ENCODE measurements around the gene PJA2. TPM values are rescaled to one million over a fixed set of nuclear protein-coding genes. Genes with fewer than 3 reads are reported as not detected.

The PJA2 gene
- 100 to 1,000 TPM in 6 of 7 donors, 10 to 100 TPM in 1; 96.0 to 122 (median 110) TPM for total RNA-seq
- polyA plus RNA-seq: 100 to 1,000 TPM in 1 of 2 donors, 10 to 100 TPM in 1; 58.8 to 105 TPM
- long read RNA-seq, donor 1, full-length matches to known transcripts: 3 of 106 reads
- long read RNA-seq, donor 1, partial matches to known transcripts: 90 of 106 reads
- long read RNA-seq, donor 1, other reads (novel, unspliced or antisense): 13 of 106 reads
- long read RNA-seq, donor 2, full-length matches to known transcripts: 36 of 105 reads
- long read RNA-seq, donor 2, partial matches to known transcripts: 69 of 105 reads
- long read RNA-seq, donor 2, other reads (novel, unspliced or antisense): 0 of 105 reads
- long read RNA-seq, donor 3, full-length matches to known transcripts: 299 of 333 reads
- long read RNA-seq, donor 3, partial matches to known transcripts: 18 of 333 reads
- long read RNA-seq, donor 3, other reads (novel, unspliced or antisense): 16 of 333 reads

- peaks cover 2% of the 10 kb centered on the region for H3K4me1 ChIP-seq (ENCODE audit: insufficient read depth)
Measured at GRCh38 chr5:109409844-109410388, at the start of gene PJA2. Gene PJA2 (minus strand): TSS chr5:109409974. CDS start chr5:109383433, 26,541 bp downstream.

GRCh38 chr5:109455598-109456096 is 45.9 kb upstream of the PJA2 start:
- intact Hi-C loops (cut with DNase I): no loop called here
- DNase-seq: peak in 1 of 5 donors; percentile 18
- H3K27me3 ChIP-seq: no peaks in the 10 kb centered on the region
- WGBS, 3 donors: 37 to 52% (median 40%) methylated on average over 3 of the region's 3 CpGs
- TF ChIP-seq POLR2A (IDR thresholded peaks at IDR 0.05) (no peak), CTCF (IDR thresholded peaks at IDR 0.05) (no peak), EP300 (IDR thresholded peaks at IDR 0.05) (no peak)
- H3K9me3 ChIP-seq: no peaks in the 10 kb centered on the region
- no peak overlapping the region for H3K27ac ChIP-seq
- H3K4me1 ChIP-seq (ENCODE audit: insufficient read depth): no peaks in the 10 kb centered on the region
- H3K36me3 ChIP-seq: no peaks in the 10 kb centered on the region
- no peak overlapping the region for H3K4me3 ChIP-seq

More at GRCh38 chr5:109409844-109410388, at the start of gene PJA2:
- Histone ChIP-seq H3K9me3 (no peaks in the 10 kb centered on the region), H3K4me3 (peak within 1 kb of the TSS; percentile 94), H3K27me3 (no peaks in the 10 kb centered on the region), H3K27ac (peak within 1 kb of the TSS; percentile 92 to 99), H3K36me3 (no peaks in the 10 kb centered on the region)
- intact Hi-C loops (cut with DNase I): loop anchor here in 1 of 4 donors (5.0 to 10.0 kb wide), 2 partner anchors 75 to 282 kb away; no protein-coding TSS in a partner anchor
- TF ChIP-seq POLR2A (IDR thresholded peaks at IDR 0.05): peak; percentile 78
- TF ChIP-seq CTCF (IDR thresholded peaks at IDR 0.05): peak; percentile 30 to 64 (median 41)
- TF ChIP-seq EP300 (IDR thresholded peaks at IDR 0.05): no peak
- WGBS, 3 donors: 0 to 1% (median 0%) methylated on average over 40 to 44 of the region's 44 CpGs
- peak; percentile 98 to 99 (median 99) for DNase-seq

GRCh38 chr5:109454731-109455505 is 45.1 kb upstream of the PJA2 start:
- Histone ChIP-seq H3K36me3 (no peaks in the 10 kb centered on the region), H3K9me3 (no peaks in the 10 kb centered on the region), H3K27ac (no peak overlapping the region), H3K27me3 (no peaks in the 10 kb centered on the region), H3K4me3 (no peak overlapping the region), H3K4me1 (ENCODE audit: insufficient read depth) (no peaks in the 10 kb centered on the region)
- 55 to 63% (median 62%) methylated on average over 6 of the region's 6 CpGs for WGBS, 3 donors
- DNase-seq: no peak
- intact Hi-C loops (cut with DNase I): no loop called here
- no peak for TF ChIP-seq POLR2A (IDR thresholded peaks at IDR 0.05)
- no peak for TF ChIP-seq CTCF (IDR thresholded peaks at IDR 0.05)
- no peak for TF ChIP-seq EP300 (IDR thresholded peaks at IDR 0.05)

DNA sequence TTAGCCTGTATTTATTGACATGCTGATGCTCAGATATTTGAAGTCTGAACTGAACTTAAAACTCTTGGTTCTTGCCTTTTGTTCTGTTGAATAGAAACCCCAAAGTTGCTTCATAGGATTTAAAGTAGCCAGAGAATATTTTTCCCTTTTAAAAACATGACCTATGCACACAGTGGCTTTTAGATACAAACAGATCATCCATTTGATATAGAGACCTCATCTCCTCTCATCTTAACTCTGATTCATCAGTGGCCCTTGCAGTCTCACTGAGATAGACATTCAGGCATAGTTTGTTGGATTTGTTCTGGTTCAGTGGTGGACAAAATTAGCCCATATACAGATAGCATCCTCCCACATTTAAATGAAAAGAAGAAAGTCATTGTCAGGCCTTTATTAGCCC is 43.5 kb upstream of the PJA2 start:
- intact Hi-C loops (cut with DNase I): no loop called here
- H3K27me3 ChIP-seq: no peaks in the 10 kb centered on the region
- no peak overlapping the region for H3K27ac ChIP-seq
- H3K36me3 ChIP-seq: no peaks in the 10 kb centered on the region
- DNase-seq: no peak
- no peaks in the 10 kb centered on the region for H3K4me1 ChIP-seq (ENCODE audit: insufficient read depth)
- no peaks in the 10 kb centered on the region for H3K9me3 ChIP-seq
- no peak for TF ChIP-seq CTCF (IDR thresholded peaks at IDR 0.05)
- no peak for TF ChIP-seq EP300 (IDR thresholded peaks at IDR 0.05)
- no peak for TF ChIP-seq POLR2A (IDR thresholded peaks at IDR 0.05)
- no peak overlapping the region for H3K4me3 ChIP-seq
